SKM-1 (cell line): ENCODE measurements around the gene MYT1.

Experiments used
- DNase-seq: peaks from one replicate; lab custom pipeline; 2025; ENCODE audit not compliant: unreplicated experiment; lab: John Stamatoyannopoulos, UW

Gene MYT1

GRCh38 chr20:64139199-64140060, 24.8 kb upstream of the MYT1 start:
- no peak for DNase-seq

- DNase-seq: no peak
These were observed 24.0 kb upstream of the MYT1 start for GRCh38 chr20:64140061-64140931.

- no peak for DNase-seq
These were observed 23.3 kb upstream of the MYT1 start for GRCh38 chr20:64140956-64141355.

DNA sequence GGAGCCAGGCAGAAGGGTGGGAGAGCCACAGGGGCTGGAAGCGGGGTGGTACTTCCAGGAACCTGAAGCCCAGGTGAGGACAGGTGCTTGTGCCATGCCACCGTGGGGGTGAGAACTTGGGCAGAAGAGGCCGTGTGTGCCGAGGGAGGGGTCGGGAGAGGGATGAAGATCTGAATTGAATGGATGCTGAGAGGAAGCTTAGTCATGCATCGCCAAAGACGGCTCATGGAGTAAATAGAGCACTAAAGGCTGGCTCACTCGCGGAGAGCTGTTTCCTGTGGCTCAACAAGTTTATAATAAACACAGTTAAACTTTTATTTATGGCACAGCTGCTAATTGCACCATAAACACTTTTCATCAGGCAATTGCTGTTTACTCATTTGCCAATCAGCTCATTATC, 21.7 kb upstream of the MYT1 start:
- no peak for DNase-seq

DNA sequence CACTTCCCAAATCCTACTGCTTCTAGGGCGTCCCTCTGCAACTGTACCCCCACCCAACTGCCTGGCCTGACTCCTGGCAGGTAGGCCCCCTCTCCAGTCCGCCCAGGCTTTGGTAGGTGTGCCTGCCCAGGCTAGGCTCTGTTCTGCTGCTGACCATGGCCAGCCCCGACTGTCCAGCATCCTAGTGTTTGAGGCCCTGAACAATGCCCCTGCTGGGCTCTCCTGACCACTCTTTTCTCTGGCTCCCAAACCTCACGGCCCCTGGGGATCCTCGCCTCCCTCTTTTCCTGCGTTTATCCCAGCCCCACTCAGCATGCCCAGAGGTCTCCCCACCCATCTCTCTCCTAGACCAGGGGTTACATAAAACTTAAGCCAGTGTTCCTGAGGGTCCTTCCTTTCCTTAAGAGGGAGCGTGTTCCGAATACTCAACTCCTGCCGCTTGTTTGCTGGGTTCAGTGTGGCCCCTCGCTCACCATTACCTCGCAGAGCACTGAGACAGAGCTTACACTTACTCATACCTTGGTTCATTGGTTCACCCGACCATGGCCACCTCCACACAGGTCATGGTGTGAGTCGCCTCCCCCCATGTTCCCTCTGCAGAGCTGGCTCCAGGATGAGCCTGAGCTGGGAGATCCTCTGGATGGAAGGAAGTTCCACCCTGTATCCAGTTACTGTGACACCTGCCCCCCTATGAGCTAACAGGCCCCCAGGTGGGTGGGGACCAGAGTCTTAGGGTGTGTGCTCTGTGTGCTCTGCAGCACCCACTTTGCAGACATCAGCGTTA, 21.0 kb upstream of the MYT1 start:
- no peak for DNase-seq

GRCh38 chr20:64144144-64144912, 19.9 kb upstream of the MYT1 start:
- no peak for DNase-seq

DNA sequence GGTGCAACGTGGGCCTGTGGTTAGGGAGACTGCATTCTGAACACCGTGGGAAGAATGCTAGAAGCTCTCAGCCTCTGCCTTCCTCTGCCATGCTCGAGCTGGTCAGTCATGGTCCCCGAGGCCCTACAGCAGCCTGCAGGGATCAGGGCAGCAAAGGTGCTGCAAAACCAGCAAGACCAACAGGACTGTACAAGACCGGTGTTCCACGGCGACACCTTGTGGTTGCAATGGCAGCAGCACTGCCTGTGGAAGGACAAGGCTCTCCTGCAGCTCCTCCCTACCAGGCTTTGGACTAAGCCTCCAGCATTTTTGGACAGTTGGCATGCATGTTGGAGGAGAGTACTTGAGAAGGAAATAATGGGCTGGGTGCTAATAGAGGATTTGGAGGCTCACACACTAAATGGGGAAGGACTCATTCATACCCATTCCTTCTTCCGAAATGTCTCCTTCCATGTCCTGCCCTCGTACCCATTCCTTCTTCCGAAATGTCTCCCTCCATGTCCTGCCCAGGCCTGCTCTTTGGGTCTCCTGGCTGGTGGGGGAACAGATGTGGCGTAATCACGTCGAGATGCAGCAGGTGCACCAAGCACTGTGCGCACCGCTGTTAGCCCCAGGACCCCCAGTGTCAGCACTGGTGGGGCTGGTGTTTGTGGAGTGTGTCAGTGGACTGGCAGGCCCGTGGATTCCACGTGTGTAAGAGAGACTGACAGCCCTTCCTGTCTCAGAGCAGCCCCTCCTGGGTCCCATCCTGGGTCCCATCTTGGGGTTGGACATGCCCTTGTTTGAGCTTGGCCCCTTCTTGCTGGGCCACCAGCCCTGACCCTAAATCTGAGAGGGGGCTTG, 18.6 kb upstream of the MYT1 start:
- DNase-seq: no peak

GRCh38 chr20:64146301-64146935, 17.8 kb upstream of the MYT1 start:
- DNase-seq: no peak

DNA sequence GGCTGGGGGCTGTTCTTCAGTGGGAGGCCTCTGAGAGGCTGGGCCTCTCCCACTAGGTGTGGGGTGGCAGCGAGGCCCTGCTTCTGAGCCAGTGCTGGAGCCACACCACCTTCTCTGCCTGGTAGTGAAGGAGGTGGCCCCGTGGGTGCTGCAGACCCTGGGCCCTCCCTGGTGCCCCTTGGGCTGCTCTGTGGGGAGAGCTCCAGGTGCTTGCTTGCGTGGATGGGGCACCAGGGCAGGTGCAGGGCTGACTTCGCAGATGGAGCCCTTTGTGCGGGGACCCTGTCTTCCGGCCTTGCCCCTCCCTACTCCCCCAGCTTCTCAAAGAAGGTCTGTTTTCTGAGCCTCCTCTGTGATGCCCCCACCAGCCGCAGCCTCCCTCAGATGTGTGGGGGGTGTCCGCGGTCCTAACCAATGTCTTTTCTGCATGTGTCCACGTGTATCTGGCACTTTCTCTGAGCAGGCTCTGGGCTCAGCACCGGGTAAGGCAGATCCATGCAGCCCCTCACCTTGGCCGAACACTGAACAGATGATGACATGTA, 17.2 kb upstream of the MYT1 start:
- no peak for DNase-seq

- DNase-seq: no peak
These were observed 15.7 kb upstream of the MYT1 start for GRCh38 chr20:64148581-64148980.

DNA sequence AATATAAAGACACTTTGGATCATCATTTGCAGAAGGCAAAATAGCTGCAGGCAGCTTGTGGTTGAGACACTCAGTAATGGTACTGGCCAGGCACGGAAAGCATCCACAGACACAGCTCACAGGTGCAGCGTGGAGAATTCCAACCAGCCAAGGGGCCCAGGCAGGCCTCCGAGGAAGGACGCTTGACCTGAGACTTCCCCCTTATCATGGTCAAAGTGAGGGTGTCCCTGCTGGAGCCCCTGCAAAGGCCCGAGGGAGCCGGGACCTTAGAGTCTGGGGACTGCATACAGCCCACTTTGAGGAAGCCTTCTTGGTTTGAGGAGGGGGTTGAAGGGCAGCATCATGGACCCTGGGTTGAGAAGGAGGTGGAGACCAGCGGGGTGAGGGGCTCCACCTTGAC, 15.1 kb upstream of the MYT1 start:
- DNase-seq: no peak

DNA sequence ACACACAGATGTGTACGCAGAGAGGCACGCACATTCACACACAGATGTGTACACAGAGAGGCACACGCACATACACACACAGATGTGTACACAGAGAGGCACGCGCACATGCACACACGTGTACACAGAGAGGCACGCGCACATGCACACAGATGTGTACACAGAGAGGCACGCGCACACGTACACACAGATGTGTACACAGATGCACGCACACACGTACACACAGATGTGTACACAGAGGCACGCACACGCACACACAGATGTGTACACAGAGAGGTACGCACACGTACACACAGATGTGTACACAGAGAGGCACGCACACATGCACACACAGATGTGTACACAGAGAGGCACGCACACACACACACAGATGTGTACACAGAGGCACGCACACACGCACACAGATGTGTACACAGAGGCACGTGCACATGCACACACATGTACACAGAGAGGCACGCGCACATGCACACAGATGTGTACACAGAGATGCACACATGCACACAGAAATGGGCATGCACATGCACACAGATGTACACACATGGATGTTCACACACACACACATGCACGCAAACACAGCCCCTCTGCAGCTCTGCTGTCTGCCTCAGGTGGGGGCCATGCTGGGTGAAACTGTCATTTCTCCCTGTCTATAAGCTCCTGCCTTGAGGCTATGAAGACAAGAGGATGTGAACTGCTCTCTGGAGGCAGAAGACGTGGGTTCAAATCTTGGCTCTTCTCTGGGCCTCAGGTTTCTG, 14.3 kb upstream of the MYT1 start:
- DNase-seq: no peak

GRCh38 chr20:64150756-64151632, 13.3 kb upstream of the MYT1 start:
- no peak for DNase-seq

DNA sequence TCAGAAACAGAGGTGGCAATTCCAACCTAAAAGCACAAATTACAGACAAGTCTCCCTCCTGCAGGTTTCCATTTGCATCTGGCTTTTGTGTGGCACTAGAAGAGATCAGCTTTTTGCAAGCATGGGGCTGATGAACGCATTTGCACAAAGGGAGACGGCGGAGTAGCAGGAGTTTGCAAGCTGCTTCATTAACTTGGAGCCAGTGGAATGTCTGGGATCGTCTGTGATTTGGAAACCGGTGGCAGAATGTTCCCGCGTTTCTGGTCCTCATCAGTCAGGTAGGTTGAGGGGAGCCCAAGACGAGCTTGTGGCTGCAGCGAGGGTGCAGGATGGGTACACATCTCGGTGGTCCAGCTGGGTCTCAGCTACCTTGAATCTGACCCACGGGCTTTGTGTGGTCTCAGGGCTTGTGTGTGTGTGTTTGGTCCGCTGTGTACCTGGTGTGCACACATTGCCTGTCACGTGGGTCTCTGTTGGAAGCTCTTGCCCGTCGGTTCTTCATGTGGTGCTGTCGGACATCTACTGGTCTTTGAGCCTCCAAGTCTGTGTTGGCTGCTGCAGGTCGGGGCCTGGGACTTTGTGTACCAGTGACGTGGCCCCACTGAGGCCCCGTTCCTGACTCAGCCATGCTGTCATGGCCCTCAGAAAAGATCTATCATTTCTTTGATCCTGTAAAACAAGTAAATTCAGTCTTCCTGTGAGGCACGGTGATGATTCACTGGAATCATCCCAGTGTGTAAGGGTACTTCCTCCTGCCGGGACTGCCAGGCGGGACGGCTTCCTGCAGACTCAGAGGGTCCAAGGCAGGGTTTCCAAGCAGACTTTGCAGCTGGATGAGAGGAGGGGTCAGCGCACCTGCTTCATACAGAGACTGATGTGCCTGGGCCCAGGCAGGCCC, 12.4 kb upstream of the MYT1 start:
- DNase-seq: no peak

GRCh38 chr20:64152906-64153305, 11.3 kb upstream of the MYT1 start:
- DNase-seq: no peak

DNA sequence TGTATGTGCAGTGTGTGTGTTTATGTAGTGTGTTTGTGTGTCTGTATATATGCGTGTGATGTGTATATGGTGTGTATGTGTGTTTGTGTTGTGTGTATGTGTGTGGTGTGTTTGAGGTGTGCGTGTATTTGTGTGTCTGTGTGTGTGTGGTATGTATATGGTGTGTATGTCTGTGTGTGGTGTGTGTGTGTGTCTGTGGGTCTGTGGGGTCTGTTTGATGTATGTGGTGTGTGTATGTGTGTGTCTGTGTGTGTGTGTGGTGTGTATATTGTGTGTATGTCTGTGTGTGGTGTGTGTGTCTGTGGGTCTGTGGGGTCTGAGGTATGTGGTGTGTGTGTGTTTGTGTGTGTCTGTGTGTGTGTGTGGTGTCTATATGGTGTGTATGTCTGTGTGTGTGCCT, 10.8 kb upstream of the MYT1 start:
- no peak for DNase-seq
